Type B pancreatic cell (in vitro differentiated cells): ENCODE results near the gene MSH5. TPM values are rescaled to one million over a fixed set of nuclear protein-coding genes. Genes with fewer than 3 reads are reported as not detected.

Experiments
- DNase-seq: peaks from one replicate; pipeline ENCODE4 v3.0.0; 2021; ENCODE audit warnings: mixed read lengths; ENCODE audit not compliant: unreplicated experiment; ENCODE audit errors: extremely low spot score
- H3K27ac Mint-ChIP-seq: 2 replicates; pipeline ENCODE4 v1.8.0; 2021; ENCODE audit warnings: mild to moderate bottlenecking, mixed read lengths
- H3K27me3 Mint-ChIP-seq: 2 replicates; pipeline ENCODE4 v1.8.0; 2021; ENCODE audit warnings: mixed read lengths
- H3K36me3 Mint-ChIP-seq: 2 replicates; pipeline ENCODE4 v1.8.0; 2021; ENCODE audit warnings: mixed read lengths
- H3K4me1 Mint-ChIP-seq: one replicate; pipeline ENCODE4 v1.8.0; 2021; ENCODE audit warnings: mixed read lengths; ENCODE audit not compliant: unreplicated experiment
- H3K4me3 Mint-ChIP-seq: 2 replicates; pipeline ENCODE4 v1.8.0; 2021; ENCODE audit warnings: mild to moderate bottlenecking, mixed read lengths
- H3K9me3 Mint-ChIP-seq: 2 replicates; pipeline ENCODE4 v1.8.0; 2021; ENCODE audit warnings: mixed read lengths
- CTCF ChIP-seq: fragments of 200-600 bp; sonication (generic); conservative IDR thresholded peaks from 2 replicates; pipeline ENCODE4 v1.5.0; 2021; ENCODE audit warnings: antibody characterized with exemption, mild to moderate bottlenecking
- long read RNA-seq: library from polyadenylated mRNA; unstranded; transcript quantifications from one replicate; pipeline ENCODE4 v2.0.0, GENCODE V29; 2020
- total RNA-seq: library from RNA; stranded (reverse); gene quantifications from 2 replicates; pipeline ENCODE4 v1.2.1, GENCODE V29; 2021; ENCODE audit warnings: low replicate concordance

Gene MSH5
- 20.7 and 46.7 TPM in 2 replicates for total RNA-seq
- long read RNA-seq, partial matches to known transcripts = 2 of 6 reads
- long read RNA-seq, other reads (novel, unspliced or antisense) = 3 of 6 reads

- DNase-seq = peak; percentile 97
- H3K4me1 Mint-ChIP-seq = peaks cover 39% of the 10 kb centered on the region
- H3K9me3 Mint-ChIP-seq = no peaks in the 10 kb centered on the region
- peak within 1 kb of the TSS; percentile 99 for H3K27ac Mint-ChIP-seq
- no peak for TF ChIP-seq CTCF
- H3K36me3 Mint-ChIP-seq = peaks cover 9% of the 10 kb centered on the region
- H3K4me3 Mint-ChIP-seq = peak within 1 kb of the TSS; percentile 98
- H3K27me3 Mint-ChIP-seq = no peaks in the 10 kb centered on the region
Measured at GRCh38 chr6:31739639-31740396, at the start of gene MSH5. Gene MSH5 (plus strand): TSS chr6:31740005. CDS start chr6:31740467, 462 bp downstream.

GRCh38 chr6:31690231-31691077 is 49.4 kb upstream of the MSH5 start:
- no peak for DNase-seq
- H3K36me3 Mint-ChIP-seq = peaks cover 13% of the 10 kb centered on the region
- no peaks in the 10 kb centered on the region for H3K27me3 Mint-ChIP-seq
- H3K27ac Mint-ChIP-seq = peak overlapping the region; percentile 90
- no peak for TF ChIP-seq CTCF
- H3K9me3 Mint-ChIP-seq = no peaks in the 10 kb centered on the region
- H3K4me3 Mint-ChIP-seq = peak overlapping the region; percentile 31
- H3K4me1 Mint-ChIP-seq = no peaks in the 10 kb centered on the region

GRCh38 chr6:31691078-31691463 is 48.7 kb upstream of the MSH5 start:
- H3K27ac Mint-ChIP-seq = no peak overlapping the region
- no peak for DNase-seq
- H3K9me3 Mint-ChIP-seq = no peaks in the 10 kb centered on the region
- TF ChIP-seq CTCF = no peak
- H3K36me3 Mint-ChIP-seq = peaks cover 12% of the 10 kb centered on the region
- no peak overlapping the region for H3K4me3 Mint-ChIP-seq
- H3K4me1 Mint-ChIP-seq = no peaks in the 10 kb centered on the region
- no peaks in the 10 kb centered on the region for H3K27me3 Mint-ChIP-seq

GRCh38 chr6:31691564-31692108 is 48.2 kb upstream of the MSH5 start:
- Mint-ChIP-seq H3K9me3 (no peaks in the 10 kb centered on the region), H3K4me3 (no peak overlapping the region), H3K27me3 (no peaks in the 10 kb centered on the region), H3K4me1 (no peaks in the 10 kb centered on the region), H3K27ac (no peak overlapping the region), H3K36me3 (peaks cover 8% of the 10 kb centered on the region)
- no peak for DNase-seq
- TF ChIP-seq CTCF = no peak

GRCh38 chr6:31692353-31692752 is 47.5 kb upstream of the MSH5 start:
- TF ChIP-seq CTCF = no peak
- Mint-ChIP-seq H3K27me3 (no peaks in the 10 kb centered on the region), H3K4me3 (no peak overlapping the region), H3K4me1 (no peaks in the 10 kb centered on the region), H3K36me3 (peaks cover 14% of the 10 kb centered on the region), H3K9me3 (no peaks in the 10 kb centered on the region), H3K27ac (no peak overlapping the region)
- no peak for DNase-seq
